ENCODE results near the gene DOLPP1.
A peak's percentile ranks its signal among the peaks of the same experiment; 100 is the strongest.

GRCh38 chr9:129102791-129103594 lies 22.1 kb downstream of the DOLPP1 start:
- TF ChIP-seq POLR2A (IDR thresholded peaks at IDR 0.05) (no peak), CTCF (IDR thresholded peaks at IDR 0.05) (peak in 1 of 4 experiments; percentile 18)
